CD4-positive, alpha-beta T cell treated with Interleukin-15 for 1 hour (primary cell): ENCODE measurements around the gene IL12RB2.
"Not testable (repeated sequence)": the region's sequence is repeated elsewhere in the genome, so short reads cannot be mapped to it uniquely, and the experiment has no call there.

Source experiments
- DNase-seq: peaks from one replicate; pipeline ENCODE4 v3.0.0-alpha.2; 2020

Gene IL12RB2

DNA sequence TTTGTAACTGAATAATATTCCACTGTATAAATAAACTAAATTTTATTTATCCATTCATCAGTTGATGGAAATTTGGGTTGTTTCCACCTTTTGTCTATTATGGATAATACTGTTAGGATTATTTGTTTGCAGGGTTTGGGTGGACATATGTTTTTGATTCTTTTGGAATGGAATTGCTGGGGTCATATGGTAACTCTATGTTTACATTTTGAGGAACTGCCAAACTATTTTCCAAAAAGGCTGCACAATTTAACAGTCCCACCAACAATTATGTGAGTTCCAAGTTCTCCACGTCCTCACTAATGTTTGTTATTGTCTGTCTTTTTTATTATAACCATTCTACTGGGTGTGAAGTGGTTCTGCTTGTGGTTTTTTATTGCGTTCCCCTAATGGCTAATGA, 126.8 kb downstream of the IL12RB2 start:
- DNase-seq, result no peak

DNA sequence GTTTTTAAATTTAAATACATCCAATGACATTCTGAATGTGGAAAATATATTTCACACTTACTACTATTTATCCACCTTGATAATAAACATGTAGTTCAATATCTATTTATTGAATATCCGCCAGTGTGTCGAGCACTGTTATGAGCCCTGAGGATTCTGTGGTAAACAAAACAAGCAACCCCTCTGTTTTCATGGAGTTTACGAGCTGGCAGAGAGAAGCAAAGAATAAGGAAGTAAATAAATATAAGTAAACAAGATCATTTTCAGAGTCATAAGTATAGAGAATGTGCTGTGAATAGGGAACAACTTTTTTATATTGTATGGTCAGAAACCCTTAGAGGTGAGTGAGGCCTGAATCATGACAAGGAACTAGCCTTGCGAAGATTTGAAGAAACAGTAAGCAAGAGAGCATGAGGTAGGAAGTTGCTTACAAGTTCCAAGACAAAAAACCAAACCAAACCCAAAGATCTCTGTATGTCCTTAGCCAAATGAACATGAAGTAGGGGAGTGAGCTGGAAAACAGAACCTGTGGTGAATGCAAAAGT, 128.9 kb downstream of the IL12RB2 start:
- no peak for DNase-seq

DNA sequence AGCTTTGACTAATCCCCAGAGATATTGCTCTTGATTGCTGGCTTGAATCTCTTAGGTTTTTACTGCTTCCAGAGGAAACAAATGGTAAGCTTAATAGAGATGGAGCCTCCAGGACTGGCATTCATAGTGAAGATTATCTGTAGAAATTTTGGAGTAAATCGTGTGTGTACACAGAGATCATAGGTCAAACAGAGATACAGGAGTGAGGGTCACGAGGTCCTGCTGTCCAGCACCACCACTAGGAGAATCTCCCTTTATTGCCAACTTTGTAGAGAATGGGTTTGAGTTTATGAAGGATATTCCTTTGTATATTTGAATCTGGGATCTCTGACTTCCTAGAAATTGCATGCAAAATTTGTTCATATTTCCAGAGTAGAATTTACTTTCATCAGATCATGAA, 130.3 kb downstream of the IL12RB2 start:
- DNase-seq, result no peak

DNA sequence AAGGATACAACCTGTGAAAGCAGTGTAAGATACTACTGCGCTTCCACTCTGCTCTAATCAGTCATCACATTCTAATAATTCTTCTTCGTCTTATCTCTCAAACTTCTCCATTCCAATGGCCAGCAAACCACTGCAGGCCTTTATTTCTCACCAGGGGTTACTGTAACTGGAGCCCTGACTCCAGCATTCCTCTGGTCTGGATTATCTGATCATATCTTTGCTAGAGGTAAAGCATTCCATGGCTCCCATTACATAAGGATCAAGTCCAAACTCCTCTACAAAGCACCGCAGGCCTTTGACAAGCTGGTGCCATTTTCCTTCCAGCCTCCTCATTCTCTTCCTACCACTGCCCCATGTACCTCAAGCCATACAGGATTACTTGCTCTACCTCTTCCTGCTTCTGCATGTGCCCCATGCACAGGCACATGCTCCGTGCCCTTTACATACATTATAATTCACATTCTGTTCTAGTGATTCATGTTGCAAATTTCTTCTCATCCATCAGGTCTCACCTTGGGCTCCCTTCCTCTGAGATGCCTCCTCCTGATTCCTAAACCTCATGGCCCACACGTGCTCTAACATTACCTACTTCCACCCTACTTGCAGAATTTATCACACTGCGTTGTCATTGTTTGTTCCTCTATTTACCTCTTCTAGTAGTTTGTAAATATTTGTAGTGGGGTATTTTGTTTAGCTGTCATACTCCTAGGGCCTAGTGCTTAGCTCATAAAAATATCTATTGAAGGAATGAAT, 131.8 kb downstream of the IL12RB2 start:
- no peak for DNase-seq

DNA sequence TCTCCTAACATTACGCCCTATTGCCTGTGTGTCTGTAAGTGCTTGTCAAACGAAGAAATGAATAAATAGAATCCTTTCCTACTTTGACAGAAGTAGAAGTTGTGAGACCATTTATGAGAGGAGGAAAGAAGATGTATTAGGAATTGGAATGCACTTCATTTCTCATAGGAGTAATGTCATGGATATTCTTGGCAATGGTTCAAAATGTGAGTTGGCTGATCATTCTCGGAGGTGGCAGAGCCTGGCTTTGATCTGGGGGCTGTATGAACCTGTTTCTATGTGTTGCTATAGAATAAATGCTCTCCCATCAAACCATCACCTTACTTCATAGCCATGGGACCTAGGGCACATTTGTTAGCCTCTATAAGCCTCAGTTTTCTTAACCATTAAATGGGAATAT, 132.7 kb downstream of the IL12RB2 start:
- no peak for DNase-seq

DNA sequence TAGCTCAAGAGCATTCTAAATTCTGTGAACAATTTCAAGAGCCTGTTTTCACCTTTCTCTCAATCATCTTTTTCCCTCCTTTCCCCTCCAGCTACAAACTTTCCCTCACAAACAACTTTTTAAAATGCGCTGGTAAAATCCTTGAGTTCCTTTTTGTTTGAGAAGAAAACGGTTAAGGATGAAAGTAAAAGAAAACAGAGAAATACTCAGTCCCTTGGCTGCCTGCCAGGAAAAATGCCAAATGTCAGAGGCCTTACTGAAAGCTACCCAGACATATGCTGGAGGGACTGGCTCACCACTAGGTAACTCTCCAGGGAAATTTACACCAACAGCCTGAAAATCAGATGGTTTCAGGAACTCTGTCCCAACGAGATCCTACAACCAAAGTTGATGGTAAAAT, 133.5 kb downstream of the IL12RB2 start:
- no peak for DNase-seq

DNA sequence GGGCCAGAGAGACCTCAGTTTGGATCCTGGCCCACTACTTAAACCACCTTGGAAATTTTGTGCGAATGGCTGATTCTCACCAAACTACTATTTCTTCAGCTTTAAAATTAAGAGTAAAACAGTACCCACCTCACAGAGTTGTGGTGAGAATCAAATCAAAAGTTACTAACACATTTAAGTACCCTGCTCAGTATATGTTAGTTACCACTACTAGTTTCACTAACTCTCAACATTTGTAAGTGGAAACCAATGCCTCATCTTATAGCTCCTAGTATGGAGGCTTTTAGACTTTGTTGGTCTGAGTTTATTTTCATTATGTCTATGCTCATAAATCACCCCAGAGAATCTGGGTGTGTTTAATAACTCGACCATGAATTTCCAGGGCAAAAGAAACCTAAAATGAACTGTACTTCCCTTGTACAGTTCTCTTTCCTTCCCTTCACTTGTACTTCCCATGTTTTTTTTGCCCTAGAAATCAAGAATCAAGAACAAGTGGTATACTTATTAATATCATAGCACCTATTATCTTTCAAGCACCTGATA, 134.1 kb downstream of the IL12RB2 start:
- no peak for DNase-seq

DNA sequence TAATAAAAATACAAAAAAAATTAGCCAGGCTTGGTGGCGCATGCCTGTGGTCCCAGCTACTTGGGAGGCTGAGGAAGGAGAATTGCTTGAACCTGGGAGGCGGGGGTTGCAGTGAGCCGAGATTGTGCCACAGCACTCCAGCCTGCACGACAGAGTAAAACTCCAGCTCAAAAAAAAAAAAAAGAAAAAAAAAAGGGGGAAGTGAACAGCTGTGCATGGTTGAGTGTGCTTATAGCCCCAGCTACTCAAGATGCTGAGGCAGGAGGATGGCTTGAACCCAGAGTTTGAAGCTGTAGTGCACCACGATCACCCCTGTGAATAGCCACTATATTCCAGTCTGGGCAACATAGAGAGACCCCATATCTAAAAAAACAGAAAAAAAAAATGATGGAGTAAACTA, 138.3 kb downstream of the IL12RB2 start:
- DNase-seq, result not testable (repeated sequence)
